ENCODE results near the gene PBX3.
"Not testable (repeated sequence)": the region's sequence is repeated elsewhere in the genome, so short reads cannot be mapped to it uniquely, and the experiment has no call there.

The PBX3 gene

DNA sequence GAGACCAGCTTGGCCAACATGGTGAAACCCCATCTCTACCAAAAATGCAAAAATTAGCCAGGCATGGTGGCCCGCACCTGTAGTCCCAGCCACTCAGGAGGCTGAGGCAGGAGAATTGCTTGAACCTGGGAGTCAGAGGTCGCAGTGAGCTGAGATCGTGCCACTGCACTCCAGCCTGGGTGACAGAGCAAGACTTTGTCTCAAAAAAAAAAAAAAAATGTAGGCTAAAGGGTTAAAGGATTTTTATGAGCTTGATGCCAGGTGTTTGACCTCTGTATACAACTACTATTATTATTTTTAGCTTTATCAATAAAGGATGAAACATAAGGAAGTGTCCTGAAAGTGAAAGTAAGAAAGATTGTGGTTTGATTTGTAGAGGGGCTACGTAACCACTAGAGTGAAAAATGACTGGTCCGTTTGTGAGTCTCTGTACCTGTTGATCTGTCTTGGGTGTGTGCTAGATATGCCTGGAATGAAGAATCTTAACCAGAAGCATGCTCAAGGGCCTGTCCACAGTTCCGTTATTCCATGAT is 76.8 kb downstream of the PBX3 start:
- not testable (repeated sequence) for DNase-seq

DNA sequence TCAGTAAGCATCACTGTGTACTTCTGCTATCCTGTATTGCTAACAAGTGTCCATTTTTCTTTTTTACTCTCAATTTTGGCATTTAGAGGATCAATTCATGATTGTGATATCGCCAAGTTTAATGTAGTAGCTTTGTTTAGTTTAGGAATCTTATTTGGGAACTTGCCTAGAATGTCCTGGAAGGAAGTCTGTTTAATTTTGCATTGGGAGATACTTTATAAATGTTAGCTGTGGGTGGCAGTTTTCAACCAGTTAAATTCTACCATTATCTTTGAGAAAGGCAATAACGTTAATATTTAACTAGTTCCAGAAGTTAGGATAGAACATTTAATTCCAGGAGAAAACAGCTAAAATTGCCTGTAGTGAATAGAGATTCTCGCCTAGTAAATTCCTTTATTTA is 78.6 kb downstream of the PBX3 start:
- no peak for DNase-seq

DNA sequence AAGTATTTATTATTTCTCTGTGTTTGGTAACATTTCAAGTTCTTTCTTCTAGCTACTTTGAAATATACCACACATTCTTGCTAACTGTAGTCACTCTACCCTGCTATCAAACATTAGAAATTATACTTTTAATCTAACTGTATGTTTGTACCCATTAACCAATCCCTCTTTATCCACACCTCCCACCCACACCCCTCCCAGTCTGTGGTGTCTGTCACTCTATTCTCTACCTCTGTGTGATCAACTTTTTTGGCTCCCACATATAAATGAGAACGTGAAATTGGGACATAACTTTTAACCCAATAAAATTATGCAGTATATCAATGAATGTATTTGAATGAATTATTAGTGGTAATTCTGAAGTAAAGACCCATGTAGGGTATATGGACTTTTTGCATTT is 79.7 kb downstream of the PBX3 start:
- DNase-seq: no peak

DNA sequence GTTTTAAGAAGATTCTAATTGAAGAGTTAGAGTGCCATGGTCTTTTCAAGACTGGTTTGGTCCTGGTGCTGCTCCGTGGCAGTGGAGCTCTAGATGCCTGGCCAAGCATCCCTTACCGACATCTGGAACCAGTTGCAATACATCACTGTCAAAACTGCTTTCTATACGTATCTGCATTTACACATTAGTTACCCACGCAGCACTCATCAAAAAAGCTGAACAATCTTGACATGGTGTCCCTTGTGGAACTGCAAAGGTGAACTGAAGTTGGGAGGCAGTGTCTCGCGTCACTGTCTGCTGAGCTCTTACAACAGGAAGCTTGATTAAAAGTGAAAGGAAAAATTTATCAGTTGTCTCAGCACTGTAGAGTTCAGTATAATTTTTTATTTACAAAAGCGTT is 82.6 kb downstream of the PBX3 start:
- DNase-seq: peak; percentile 35 to 45

DNA sequence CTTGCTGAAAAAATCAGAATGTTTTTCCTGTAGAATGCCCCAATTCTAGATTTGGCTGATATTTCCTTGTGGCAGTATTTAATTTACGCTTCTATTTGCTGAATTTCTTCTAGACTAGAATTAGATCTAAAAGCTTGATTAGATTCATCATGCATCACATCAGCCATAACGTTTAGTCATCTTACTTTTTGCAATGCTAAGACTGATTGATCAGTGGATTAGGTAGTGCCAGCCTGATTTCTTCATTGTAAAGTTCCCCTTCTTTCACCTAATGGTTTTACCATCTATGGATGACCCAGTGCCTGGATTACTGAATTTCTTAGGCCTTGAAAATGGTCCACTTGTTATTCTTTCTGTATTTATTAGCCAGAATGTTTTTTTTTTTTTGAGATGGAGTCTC is 83.9 kb downstream of the PBX3 start:
- DNase-seq: no peak

DNA sequence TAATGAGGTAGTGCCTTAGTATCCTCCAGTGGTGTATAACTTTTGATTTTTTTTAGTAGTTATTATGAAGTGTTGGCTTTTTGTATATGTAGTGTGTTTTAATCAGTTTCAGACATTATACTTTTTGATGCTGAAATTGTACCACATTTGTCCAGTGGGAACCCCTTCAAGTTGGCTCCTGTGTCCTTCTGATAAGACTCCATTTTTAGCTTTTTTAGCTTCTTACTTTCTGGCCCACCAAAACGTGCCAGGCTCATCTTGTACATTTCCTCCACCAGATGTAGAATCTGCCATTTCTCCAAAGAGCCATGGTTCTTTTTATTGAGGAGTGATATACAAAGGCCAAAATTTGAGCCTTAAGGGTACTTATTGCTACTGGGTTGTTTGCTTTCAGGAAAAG is 84.4 kb downstream of the PBX3 start:
- no peak for DNase-seq

DNA sequence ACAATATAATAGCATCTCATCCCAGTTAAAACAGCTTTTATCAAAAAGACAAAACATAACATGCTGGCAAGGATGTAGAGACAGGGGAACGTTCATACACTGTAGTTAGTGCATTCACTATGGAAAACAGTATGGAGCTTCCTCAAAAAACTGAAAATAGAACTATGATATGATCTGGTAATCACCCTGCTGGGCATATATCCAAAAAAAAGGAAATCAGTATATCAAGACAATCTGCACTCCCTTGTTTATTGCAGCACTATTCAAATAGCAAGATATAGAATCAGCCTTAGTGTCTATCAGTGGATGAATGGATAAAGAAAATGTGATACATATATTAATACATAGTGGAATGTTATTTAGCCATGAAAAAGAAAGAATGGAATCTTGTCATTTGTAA is 88.5 kb downstream of the PBX3 start:
- DNase-seq: no peak

DNA sequence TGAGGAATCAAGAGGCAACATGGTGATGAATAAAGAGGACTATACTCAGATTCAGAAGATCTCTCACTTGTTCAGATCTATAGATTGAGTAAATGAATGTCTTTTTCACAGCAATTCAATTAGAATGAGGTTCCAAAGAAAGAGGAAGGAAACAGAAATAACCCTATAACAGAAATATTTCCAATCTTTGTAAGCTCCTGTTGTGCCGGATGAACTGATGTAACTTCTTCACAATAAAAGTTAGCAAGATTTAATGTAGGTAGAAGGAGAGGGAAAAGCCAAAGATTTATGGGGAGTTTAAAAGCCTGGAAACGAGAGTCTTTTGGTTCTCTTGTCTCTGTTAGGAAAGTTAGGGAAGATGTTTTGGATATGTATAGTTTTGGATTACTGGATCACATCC is 92.1 kb downstream of the PBX3 start:
- DNase-seq: peak; percentile 82 to 91

DNA sequence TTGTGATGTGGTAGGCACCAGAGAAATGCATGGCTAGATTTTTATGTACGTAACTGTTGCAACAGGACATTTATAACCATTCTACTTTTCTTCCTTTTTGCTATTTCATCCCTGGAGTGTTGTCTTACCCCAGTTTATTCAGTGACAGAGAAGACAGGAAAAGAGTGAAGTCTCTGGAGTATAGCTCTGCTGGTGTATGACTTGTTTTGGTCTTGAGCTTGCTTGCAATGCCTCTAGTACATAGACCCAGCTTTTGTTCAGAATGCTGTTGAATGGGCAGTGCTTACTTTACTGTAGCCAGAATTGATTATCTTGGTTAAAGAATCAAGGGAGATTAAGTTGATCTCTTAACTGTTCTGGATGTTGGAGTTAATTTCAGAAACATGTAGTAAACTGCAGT is 94.3 kb downstream of the PBX3 start:
- no peak for DNase-seq

DNA sequence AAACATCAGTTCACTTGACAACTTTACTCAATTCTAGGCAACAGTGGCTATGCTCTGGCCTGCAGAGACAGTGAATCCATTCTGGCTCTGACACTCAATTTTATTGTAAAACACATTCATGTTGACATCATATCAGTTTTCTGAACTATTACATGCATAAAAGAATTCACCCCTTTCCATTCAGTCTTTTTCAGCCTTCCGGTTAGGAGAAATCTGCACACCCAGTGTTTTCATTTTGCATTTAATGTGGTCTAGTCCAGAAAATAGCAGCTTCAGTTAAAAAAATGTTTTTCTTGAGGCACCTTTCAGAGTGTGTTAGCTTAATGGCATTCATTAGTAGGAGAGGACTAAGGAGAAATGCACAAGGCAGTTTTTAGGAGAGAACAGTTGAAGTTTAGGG is 95.1 kb downstream of the PBX3 start:
- DNase-seq: no peak

DNA sequence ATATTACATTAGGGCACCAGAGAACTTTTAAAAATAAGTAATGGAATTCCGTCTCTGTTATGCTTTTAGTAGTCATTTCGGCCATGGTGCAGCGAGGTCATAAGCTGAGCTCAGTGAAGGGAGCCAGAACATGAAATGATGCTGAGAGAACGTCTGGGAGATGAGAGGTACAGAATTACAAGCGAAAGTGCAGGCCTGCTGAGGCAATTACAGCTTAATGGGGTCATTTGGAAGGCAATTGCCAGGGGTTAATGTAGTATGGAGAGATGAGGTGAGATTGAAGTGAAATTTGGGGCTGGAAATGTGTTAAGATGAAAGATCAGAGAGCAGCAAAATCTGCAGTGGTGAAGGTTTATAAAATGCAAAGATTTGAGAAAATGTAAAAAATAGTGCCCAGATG is 96.5 kb downstream of the PBX3 start:
- no peak for DNase-seq

DNA sequence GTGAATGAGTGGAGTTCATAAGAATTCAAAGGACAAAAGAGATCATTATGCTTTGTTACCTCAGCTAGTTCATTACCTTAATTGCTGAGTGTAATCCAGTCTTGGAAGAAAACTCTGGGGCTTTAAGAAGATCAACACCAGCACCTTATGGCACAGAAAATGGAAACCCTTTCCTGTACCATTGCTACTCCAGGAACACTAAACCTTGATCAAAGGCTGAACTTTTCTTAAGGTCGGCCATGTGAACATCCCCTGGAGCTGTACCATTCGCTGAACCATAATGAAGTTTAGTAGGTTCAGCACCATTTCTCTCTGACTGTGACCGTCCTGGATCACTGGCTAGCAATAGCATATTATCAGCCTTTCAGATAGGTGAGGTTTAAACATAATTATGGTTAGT is 97.4 kb downstream of the PBX3 start:
- DNase-seq: no peak

DNA sequence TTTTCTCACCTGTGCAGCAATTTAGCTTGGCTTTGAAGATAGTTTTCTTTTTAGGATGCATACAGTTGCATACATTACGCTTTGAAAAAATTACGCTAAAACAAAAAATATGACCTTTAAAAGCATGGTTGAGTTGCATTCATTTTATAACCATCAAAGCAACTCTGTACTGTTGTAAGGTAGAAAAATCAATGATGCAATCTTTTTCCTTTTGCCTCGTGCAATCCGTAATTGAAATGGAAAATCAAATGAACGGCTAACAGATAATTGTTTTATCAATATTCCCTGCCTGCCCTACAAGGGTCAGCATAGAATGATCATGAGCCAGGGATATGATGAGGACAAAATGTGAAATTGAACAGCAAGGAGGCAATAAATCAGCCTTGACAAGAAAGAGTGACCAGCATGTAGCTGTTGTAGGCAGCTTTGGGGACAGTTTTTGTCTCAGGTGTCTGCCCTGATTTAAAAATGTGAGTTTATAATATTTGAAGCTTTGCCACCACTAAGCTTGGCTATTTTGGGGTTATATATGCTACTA is 98.2 kb downstream of the PBX3 start:
- no peak for DNase-seq

DNA sequence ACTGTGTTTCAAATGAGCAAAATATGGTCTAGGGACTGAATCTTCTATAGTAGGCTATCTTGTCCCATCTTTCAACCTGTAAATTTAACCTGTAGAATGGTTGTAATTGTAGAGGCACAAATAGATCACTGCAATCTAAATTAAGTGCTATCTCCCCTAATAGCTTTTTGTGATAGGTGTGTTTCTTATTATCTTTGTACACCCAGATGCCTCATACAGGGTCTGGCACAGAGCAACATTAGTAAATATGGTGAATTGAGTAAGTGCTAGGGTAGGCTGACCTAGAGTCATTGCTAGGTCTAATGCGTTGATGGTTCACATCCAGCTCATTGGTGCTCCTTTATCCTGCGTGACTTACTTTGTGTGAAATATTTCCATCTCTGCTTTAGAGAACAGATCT is 100.6 kb downstream of the PBX3 start:
- DNase-seq: no peak

DNA sequence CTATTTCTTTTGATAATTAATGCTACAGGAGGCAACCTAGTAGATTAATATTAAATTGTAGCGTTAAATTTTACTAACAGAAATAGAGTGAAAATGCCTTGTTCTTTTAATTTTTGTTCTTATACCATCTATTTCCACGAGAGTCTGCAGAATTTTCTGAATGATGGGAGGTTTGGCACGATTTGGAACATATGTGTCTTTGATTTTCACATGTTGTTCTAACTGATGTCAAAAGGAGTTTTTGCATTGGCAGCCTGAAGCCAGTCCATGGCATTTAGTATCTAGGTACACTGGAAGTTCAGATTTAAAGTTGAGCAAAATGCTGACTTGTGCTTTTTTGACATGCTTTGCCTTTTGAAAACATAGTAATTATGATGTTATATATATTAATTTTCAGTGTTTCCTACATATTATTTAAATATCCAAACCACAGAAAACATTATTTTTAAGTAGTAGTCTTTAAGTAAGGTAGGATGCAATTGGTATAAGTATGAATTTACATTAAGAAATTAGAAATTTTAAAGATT is 103.0 kb downstream of the PBX3 start:
- DNase-seq: no peak

DNA sequence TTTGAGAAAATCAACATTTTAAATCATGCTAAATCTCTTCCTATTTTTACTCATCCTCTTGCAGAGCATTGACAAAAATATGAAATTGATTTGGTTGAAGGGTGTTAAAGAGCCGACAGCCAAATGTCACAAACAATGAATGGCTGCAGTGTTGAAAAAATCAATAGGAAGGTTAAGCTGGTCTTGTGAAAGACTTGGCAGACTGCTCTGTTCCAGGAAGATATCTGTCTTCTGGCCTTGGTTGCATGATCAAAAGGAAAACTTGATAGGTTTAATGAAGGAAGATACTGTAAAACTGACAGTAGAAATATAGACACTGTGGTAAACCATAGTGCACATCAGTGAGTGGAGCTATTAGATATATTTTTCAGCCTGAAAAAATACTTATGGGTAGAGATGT is 103.6 kb downstream of the PBX3 start:
- no peak for DNase-seq

DNA sequence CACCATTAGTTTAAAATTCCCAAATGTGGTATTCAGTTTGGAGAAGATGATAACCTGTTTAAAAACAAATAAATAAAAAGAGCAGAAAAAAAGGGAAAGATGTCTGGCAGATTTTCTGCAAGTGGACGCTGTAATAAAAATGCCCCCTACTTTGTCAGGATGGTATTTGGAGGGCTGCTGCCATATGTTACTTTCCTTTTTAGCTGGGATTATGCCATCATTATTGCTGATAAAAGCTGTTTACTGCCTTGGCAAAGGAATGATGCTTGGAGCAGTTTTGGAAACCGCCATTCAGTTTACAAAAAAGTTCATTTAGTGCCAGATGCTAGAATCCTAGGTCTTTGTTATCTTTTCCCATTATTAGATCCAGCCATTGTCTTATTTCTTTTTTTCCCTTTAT is 104.8 kb downstream of the PBX3 start:
- no peak for DNase-seq

DNA sequence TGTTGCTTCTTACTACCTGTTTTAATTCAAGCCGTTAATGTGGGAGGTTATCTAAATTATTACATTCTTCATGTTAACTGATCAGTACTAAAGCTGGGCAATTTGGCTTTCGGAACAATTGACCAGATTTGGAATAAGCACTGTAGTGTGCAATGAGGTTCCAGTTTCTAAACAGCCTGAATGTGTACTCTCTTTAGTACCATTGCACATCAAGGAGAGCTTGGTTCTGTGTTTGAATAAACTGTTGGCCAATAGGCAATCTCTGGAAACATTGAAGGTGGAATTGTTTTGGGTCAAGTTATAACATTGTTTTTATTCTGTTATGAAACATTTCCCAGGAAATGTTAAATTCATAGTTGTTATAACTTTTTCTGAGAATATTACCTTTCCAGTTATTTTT is 105.2 kb downstream of the PBX3 start:
- no peak for DNase-seq

DNA sequence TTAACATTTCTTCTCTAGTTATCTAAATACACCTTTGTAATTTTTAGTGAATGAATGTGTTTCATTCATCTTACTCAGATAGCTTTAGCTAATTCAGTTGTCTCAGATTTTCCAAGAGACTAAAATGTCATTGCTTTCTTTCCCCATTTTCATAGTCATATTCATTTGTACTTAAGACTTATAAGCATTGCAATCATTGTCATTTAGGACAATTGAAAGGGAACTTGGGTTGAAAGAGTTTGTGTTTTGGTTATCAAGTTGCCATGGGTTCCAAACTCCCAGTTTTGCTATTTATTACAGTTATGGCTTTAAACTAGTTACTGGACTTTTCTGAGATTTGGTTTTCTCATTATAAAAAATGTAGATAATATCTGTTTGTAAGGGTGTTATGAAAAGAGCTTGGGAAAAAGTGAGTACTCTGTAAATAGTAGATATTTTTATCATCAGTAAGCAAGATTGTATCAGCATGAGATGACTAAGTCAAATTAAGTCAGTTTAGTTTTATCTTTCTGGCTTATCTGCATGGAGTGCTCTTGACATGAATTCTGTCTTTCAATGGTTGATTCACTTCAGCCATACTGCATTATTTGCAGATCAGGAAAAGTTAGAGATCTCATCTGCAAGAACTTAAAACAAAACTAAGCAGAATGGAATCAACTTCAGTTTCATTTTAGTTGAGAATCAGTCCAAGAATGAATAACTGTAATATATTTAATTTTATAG is 107.5 kb downstream of the PBX3 start:
- no peak for DNase-seq

DNA sequence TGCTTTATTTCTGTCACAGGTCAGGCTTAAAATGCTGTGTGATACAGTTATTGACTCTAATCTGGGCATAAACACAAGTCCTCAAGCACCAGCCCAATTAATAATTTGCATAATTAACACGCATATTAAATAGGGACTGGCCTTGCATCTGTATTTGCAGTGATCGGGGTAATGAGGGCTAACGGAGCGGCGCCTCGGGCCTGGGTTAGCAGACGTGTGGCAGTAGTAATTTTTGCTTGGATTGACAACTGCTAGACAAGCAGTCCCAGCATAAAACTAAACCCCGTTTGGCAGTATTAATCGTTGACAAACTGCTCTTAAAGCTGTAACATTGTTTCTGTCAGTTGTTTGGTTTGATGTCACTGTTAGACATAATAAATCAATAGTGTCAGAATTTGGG is 109.2 kb downstream of the PBX3 start:
- DNase-seq: no peak

DNA sequence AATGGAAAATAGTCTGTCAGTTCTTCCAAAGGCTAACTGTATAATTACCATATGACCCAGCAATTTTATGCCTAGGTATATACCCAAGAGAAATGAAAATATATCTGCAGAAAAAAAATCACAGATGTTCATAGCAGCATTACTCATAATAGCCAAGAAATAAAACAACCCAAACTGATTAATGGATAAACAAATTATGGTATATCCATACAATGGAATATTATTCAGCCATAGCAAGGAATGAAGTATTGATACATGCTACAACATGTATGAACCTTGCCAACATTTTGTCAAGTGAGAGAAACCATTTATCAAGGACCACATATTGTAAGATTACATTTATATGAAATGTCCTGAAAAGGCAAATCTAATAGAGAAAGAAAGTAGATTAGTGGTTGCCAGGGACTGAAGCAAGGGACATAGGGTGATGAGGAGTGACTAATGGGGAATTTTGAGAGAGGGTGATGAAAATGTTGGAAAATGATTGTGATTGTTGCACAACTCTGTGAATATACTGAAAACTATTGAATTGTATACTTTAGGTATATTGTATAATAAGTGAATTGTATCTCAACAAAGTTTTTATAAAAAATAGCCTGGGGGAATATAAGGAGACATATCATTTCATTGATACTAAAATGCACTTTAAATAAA is 114.4 kb downstream of the PBX3 start:
- DNase-seq: no peak

DNA sequence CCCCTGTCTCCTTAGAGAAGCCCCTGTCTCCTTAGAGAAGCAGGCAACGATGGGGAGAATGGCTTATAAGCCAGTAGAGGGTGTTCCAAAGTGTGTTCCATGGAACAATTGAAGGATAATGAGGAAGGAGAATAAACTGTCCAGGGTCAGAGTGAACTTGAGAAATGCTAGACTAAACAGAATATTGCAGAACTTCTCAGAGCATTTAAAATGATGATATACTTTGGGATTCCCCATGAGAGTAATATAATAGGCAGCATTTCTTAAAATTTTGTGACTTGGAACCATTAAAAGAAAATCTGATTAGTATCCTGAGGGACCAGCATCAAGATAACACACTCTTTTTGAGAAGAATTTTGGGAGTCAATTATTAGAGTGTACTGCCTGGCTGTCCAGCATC is 116.8 kb downstream of the PBX3 start:
- no peak for DNase-seq

DNA sequence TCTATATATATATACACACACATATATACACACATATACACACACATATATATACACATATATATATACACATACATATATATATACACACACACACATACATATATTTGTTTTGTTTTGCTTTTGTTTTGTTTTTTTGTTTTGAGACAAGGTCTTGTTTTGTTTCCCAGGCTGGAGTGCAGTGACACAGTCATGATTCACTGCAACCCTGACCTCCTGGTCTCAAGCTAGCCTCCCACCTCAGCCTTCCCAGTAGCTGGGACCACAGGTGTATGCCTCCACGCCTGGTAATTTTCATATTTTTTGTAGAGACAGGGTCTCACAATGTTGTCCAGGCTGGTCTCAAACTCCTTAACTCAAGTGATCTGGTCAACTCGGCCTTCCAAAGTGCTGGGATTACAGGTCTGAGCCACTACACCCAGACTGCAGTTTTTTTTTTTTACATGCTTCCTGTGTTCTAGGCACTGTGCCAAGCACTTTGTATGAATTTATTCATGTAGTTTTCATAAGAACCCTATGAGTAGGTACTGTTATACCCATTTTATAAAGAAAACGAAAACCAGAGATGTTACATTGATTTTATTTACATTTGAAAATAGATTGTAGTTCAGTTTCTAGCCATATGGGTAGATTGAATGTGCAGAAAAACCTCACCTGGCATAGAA is 120.7 kb downstream of the PBX3 start:
- DNase-seq: no peak

DNA sequence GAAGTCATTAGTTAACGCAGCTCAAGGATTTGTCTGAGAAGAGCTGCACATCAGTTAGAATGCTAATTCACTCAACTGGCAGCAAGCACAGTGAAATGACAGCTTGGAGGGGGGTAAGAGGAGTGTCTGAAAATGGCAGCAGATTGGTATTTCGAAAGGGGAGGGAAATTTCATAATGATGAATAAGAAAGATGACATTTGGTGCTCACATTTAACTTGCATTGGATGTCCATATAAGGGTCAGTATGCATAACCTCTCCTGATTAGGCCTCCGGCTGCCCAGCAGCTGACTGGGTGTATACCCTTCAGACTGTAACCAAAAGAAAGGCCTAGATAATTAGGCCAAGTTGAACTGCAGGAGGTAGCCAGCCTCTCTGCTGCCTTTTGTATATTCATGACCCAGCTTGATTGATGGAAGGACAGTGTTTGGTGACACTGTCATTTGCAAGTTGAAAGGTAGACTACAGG is 131.0 kb downstream of the PBX3 start:
- DNase-seq: peak; percentile 24 to 28
